ENCODE data around the gene EAF2. TPM values are rescaled to one million over a fixed set of nuclear protein-coding genes. Genes with fewer than 3 reads are reported as not detected.
A peak's percentile ranks its signal among the peaks of the same experiment; 100 is the strongest.

EAF2 gene
- 2.6 TPM for total RNA-seq
- long read RNA-seq, result 0 reads

DNA sequence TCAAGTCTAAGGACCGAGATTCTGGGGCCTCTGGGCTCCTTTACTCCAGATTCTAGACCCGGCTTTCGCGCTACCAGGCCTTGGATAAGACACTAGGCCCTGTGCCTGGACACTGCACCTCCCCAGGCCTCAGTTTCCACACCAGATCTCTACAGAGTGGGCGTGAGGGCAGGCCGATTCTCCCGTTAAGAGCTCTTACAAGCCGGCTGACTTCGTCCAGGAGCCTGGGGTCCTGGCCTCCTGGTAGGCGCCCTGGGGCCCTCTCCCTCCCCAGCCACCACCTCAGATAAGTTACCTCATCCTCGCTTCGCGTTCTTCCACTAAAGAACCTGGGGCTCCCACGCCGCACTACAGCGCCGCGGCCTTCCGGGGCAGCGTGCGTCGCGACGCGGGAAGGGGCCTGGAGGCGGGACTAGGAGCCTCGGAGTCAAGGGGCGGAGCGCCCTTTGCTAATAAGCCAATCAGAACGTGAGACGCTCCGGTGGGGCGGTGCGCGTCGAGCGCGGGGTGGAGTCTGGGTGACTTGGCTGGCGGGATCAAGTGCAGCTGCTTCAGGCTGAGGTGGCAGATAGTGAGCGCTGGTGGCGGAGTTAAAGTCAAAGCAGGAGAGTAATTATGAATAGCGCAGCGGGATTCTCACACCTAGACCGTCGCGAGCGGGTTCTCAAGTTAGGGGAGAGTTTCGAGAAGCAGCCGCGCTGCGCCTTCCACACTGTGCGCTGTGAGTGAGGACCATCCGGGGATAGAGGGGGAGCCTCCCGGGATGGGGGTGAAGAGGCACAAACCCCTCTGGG is at the start of gene EAF2, which contains the start of gene IQCB1:
Gene EAF2, plus strand, starts transcription at position 539 of the 794 bp plus-strand sequence. Its CDS starts 77 bp downstream, at position 616.
Gene IQCB1, minus strand, starts transcription at position 390 of the 794 bp plus-strand sequence. CDS start 6,100 bp downstream, outside the sequence.
- DNase-seq (peak; percentile 98), ATAC-seq (ENCODE audit: poor library complexity) (peak; percentile 100)
- intact Hi-C loops (cut with DNase I), result loop anchor here (2.0 to 10.0 kb wide), 2 partner anchors 46 to 170 kb away; partner anchors contain the start of gene HCLS1

- ATAC-seq (ENCODE audit: poor library complexity) (peak; percentile 58), DNase-seq (no peak)
- intact Hi-C loops (cut with DNase I), result no loop called here
Measured at GRCh38 chr3:121786485-121786884, 48.5 kb upstream of the EAF2 start.

GRCh38 chr3:121793078-121793477 is 41.9 kb upstream of the EAF2 start:
- DNase-seq (no peak), ATAC-seq (ENCODE audit: poor library complexity) (no peak)
- intact Hi-C loops (cut with DNase I), result no loop called here

DNA sequence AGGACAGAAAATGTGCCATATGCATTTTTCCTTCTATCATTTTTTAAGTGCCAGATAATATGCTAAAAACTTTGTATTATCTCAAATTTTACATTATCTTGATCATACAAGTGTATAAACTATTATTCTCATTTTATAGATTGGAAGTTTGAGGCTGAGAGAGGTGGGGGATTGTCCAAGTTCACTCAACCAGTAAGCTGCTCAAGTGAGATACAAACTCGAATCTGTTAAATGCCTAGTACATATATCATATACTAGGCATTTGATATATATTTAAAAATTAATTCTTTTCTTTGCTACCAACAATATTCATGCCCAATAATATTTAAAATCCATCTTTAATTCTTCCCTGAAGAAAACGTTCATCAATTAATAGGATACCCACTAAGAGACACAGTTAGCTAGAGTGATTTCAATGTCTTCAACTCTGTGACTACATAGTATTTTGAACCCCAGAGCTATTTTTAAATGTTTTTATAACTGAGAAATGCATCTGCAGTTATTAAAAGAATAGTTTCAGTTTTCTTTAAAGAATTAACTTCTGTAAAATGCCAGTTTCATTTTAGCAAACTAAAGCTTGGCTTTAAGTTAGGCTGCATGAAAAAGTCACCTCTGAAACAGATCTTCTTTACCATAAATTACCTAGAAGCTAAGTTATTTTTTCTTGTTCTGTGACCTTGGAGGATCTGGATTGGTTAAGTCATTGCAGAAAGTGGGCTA is 40.6 kb upstream of the EAF2 start:
- intact Hi-C loops (cut with DNase I), result no loop called here
- no peak for DNase-seq
- no peak for ATAC-seq (ENCODE audit: poor library complexity)

GRCh38 chr3:121796970-121797369 is 38.0 kb upstream of the EAF2 start:
- intact Hi-C loops (cut with DNase I), result no loop called here
- ATAC-seq (ENCODE audit: poor library complexity) (no peak), DNase-seq (no peak)

GRCh38 chr3:121800906-121801305 is 34.1 kb upstream of the EAF2 start:
- DNase-seq, result no peak
- intact Hi-C loops (cut with DNase I), result no loop called here

DNA sequence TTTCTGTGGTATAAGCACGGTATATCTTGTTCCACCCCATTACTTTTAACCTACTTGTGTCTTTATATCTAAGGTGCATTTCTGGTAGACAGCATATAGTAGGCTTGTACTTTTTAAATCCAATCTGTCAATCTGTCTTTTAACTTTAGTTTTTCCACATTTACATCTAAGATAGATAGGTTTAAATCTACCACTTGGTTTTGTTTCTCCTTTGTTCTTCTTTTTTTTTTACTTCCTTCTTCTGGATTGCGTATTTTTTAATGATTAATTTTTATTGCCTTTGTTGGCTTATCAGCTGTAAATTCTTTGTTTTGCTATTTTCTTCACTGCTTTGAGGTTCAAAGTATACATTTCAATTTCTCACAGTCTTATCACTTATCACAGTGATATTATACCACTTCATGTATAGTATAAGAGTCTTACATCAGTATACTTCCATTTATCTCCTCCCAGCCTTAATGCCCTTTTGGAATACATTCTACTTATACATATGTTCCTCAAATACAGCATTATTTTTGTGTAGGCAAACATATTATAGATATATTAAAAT is 31.2 kb upstream of the EAF2 start:
- DNase-seq, result no peak
- no peak for ATAC-seq (ENCODE audit: poor library complexity)
- intact Hi-C loops (cut with DNase I), result no loop called here

More at GRCh38 chr3:121800906-121801305, 34.1 kb upstream of the EAF2 start:
- ATAC-seq (ENCODE audit: poor library complexity), result no peak

GRCh38 chr3:121809249-121809648 is 25.8 kb upstream of the EAF2 start:
- DNase-seq (no peak), ATAC-seq (ENCODE audit: poor library complexity) (no peak)
- intact Hi-C loops (cut with DNase I), result no loop called here

- no peak for ATAC-seq (ENCODE audit: poor library complexity)
- intact Hi-C loops (cut with DNase I), result no loop called here
- DNase-seq, result no peak
Measured at GRCh38 chr3:121817753-121818152, 17.3 kb upstream of the EAF2 start.

DNA sequence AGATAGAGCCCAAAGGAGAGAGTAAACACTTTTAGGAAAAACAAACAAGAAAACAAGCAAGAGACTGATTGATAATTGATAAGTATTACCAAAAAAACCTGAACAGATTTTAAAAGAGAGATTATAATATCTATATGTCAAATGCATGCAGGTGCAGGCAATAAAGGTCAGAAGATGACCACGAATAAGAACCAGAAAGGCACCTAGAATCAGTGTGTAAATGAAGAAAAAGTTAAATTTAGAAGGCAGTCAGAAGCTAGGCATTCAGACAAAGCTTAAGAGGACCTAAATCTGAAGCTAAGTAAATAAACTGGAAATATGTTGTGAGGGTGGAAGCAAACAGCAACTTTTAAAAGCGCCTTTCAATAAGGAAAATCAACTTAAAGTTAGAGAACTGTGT is 16.4 kb upstream of the EAF2 start:
- DNase-seq, result no peak
- intact Hi-C loops (cut with DNase I), result no loop called here
- no peak for ATAC-seq (ENCODE audit: poor library complexity)

DNA sequence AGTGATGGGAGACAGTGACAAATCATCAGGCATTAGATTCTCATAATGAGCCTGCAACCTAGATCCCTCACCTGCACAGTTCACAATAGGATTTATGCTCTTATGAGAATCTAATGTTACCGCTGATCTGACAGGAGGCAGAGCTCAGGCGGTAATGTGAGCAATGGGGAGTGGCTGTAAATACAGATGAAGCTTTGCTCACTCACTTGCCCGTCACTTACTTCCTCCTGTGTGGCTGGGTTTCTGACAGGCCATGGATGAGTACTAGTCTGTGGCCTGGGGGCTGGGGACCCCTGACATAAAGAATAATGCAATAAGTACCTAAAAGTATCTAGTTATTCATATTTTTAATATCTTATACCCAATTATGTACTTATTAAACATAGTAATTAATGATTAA is 15.8 kb upstream of the EAF2 start:
- intact Hi-C loops (cut with DNase I), result no loop called here
- no peak for DNase-seq
- ATAC-seq (ENCODE audit: poor library complexity), result no peak

DNA sequence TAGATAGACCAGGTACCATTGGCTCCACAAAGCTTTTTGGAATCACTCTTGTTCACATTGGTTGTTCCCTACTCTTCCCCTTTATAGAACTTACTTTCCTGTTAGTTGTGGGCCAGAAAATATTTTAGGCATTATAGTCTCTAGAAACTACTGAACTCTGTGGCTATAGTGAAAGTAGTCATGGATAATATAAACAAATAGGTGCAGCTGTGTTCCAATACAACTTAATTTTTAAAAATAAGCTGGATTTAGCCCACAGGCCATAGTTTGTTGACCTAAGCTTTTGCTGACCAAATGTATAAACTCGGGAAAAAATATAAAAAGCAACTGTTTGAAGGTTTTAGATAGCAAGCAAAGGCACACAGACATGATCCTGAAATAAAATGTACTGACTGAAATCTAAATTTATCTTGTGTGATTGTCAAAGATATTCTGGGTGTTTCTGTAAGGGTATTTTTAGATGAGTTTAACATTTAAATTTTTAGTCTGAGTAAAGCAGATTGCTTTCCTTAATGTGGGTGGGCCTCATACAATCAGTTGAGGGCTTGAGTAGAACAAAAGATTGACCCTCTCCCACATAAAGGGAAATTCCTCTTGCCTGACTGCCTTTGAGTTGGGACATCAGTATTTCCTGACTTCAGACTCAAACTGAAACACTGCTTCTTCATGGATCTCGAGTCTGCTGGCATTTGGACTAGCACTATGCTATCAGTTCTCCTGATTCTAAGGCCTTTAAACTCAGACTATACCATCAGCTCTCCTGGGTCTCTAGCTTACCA is 13.4 kb upstream of the EAF2 start:
- intact Hi-C loops (cut with DNase I), result no loop called here
- DNase-seq (no peak), ATAC-seq (ENCODE audit: poor library complexity) (no peak)

DNA sequence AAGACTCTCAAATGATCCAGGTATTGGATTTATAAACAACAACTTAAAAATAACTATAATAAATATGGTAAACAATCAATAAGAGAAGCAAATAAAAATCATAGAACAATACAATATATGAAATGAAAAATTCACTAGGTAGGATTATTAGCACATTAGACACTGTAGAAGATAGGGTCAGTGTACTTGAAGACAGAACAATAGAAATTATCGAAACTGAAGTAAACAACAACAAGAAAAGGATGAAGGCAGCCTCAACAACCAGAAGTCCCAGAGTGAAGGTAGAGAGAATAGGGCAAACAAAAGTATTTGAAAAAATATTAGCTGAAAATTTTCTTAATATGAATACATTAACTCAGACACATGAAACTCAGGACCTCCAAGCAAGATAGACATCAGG is 12.0 kb upstream of the EAF2 start:
- intact Hi-C loops (cut with DNase I), result no loop called here
- DNase-seq (no peak), ATAC-seq (ENCODE audit: poor library complexity) (no peak)

DNA sequence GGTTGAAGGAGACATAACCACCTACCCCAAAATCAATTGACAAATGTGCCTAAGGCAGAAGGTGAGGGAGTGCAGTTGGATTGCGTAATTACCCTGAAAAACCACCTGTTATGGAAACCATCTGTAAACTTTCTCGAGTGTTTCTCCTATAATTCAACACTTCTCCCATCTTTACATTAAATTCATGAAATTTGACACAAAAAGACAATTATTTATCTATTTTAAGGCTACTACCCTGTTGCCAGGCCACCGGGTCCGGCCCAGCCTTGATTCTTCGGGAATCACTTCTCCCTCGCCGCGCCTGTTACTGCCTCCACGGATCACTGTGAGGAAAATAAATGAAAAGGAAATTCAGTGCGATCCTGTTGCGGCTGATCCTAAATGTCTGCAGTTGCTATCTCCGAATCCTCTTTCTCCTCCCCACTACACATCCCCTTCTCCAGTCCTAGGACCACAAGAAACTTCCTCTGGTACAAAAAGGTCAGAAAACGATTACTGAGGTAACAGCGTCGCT is 795 bp upstream of the EAF2 start:
- ATAC-seq (ENCODE audit: poor library complexity) (peak; percentile 13), DNase-seq (no peak)
- intact Hi-C loops (cut with DNase I), result loop anchor here (2.0 to 10.0 kb wide), 2 partner anchors 47 to 169 kb away; partner anchors contain the start of gene HCLS1

DNA sequence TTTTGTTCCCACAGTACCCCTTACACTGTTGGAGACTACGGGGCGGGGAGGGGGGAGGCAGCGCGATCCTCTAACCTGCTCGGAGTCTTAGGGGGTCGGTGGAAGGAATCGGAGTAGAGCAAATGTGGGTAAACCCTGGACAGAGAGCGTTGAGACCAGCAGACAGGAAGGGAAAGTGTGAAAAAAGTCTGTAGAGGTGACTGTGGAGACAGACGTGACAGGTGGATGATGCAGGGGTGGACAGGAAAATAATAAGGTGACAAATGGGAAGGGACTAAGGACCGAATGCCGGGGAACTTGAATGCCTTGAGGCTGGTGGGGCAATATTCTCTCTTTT is 424 bp downstream of the EAF2 start:
- DNase-seq (no peak), ATAC-seq (ENCODE audit: poor library complexity) (peak; percentile 25)
- intact Hi-C loops (cut with DNase I), result loop anchor here (2.0 to 10.0 kb wide), 2 partner anchors 45 to 171 kb away; partner anchors contain the start of gene HCLS1

DNA sequence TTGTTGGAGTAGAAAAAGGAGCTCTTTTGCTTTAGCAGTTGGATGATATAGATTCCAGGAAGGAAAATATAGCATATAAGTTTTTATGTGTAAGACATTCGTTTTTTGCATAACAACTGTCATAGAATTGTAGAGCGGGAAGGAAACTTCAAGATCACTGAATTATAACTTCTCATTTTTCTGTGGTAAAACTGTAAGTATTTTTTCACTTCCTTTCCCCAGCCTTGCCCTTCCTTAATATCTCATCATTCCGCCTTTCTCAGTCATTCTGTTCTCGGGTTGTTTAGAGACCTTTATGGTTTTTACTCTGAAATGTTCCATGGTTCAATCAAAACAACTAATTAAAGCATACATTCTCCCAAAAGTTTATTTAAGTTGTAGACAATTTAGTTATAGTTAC is 1.1 kb downstream of the EAF2 start:
- DNase-seq, result no peak
- no peak for ATAC-seq (ENCODE audit: poor library complexity)
- intact Hi-C loops (cut with DNase I), result loop anchor here (10.0 kb wide), 1 partner anchor 171 kb away; the partner anchor contains the start of gene HCLS1

- intact Hi-C loops (cut with DNase I), result loop anchor here (10.0 kb wide), 1 partner anchor 172 kb away; the partner anchor contains the start of gene HCLS1
- ATAC-seq (ENCODE audit: poor library complexity) (no peak), DNase-seq (no peak)
Measured at GRCh38 chr3:121836481-121836880, 1.5 kb downstream of the EAF2 start.

DNA sequence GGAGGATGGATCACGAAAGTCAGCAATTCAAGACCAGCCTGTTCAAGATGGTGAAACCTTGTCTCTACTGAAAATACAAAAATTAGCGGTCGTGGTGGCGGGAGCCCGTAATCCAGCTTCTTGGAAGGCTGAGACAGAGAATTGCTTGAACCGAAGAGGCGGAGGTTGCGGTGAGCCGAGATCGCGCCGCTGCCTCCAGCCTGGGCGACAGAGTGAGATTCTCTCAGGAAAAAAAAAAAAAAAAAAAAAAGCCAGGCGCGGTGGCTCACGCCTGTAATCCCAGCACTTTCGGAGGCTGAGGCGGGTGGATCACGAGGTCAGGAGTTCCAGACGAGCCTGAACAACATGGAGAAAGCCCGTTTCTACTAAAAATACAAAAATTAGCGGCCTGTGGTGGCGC is 5.0 kb downstream of the EAF2 start:
- DNase-seq (no peak), ATAC-seq (ENCODE audit: poor library complexity) (no peak)
- intact Hi-C loops (cut with DNase I), result loop anchor here (10.0 kb wide), 1 partner anchor 175 kb away; the partner anchor contains the start of gene HCLS1
